ENCODE data around the gene RTN1. TPM values are rescaled to one million over a fixed set of nuclear protein-coding genes. Genes with fewer than 3 reads are reported as not detected.

The RTN1 gene
- total RNA-seq, 2 experiments from 2014 or later = 0.14 TPM; not detected in 1

- DNase-seq (no peak), ATAC-seq (ENCODE audit: poor library complexity) (no peak)
- peaks cover 36% of the 10 kb centered on the region for H3K27me3 Mint-ChIP-seq
- ChIA-PET CTCF (no interaction called here), POLR2A (no interaction called here)
- H3K36me3 ChIP-seq (ENCODE audit: insufficient read depth, low read length) = no peaks in the 10 kb centered on the region
- H3K9me3 Mint-ChIP-seq = peaks cover 11% of the 10 kb centered on the region
- H3K4me1 ChIP-seq (ENCODE audit: insufficient read depth, low read length) = no peaks in the 10 kb centered on the region
- no peak overlapping the region for H3K27ac Mint-ChIP-seq
- no peak for TF ChIP-seq CTCF (IDR thresholded peaks at IDR 0.05)
- no peak overlapping the region for H3K27ac ChIP-seq (ENCODE audit: low read depth in 1 of 2, low read length in 2 of 2)
- H3K36me3 Mint-ChIP-seq (ENCODE audit: low read depth) = no peaks in the 10 kb centered on the region
- H3K4me3 ChIP-seq (ENCODE audit: low read length) = no peak overlapping the region
- intact Hi-C loops (cut with DNase I, micrococcal nuclease) = no loop called here
- peaks cover 0 to 6% of the 10 kb centered on the region in 2 experiments for H3K27me3 ChIP-seq (ENCODE audit: control insufficient read depth in 1 of 2, insufficient read depth in 2 of 2, low read length in 2 of 2)
- H3K4me1 Mint-ChIP-seq (ENCODE audit: low read depth) = no peaks in the 10 kb centered on the region
- H3K9me3 ChIP-seq (ENCODE audit: control insufficient read depth in 1 of 2, insufficient read depth in 1 of 2, low read length in 2 of 2) = peaks cover 12 to 14% of the 10 kb centered on the region in 2 experiments
- no peak overlapping the region for H3K4me3 Mint-ChIP-seq
These were observed 13.2 kb downstream of the RTN1 start for GRCh38 chr14:59857328-59857727.

GRCh38 chr14:59852350-59852749, 18.2 kb downstream of the RTN1 start:
- intact Hi-C loops (cut with DNase I, micrococcal nuclease) = no loop called here
- Histone ChIP-seq H3K9me3 (ENCODE audit: control insufficient read depth in 1 of 2, insufficient read depth in 1 of 2, low read length in 2 of 2) (peaks cover 2 to 7% of the 10 kb centered on the region in 2 experiments), H3K27ac (ENCODE audit: low read depth in 1 of 2, low read length in 2 of 2) (no peak overlapping the region), H3K4me1 (ENCODE audit: insufficient read depth, low read length) (no peaks in the 10 kb centered on the region), H3K27me3 (ENCODE audit: control insufficient read depth in 1 of 2, insufficient read depth in 2 of 2, low read length in 2 of 2) (no peaks in the 10 kb centered on the region), H3K36me3 (ENCODE audit: insufficient read depth, low read length) (no peaks in the 10 kb centered on the region), H3K4me3 (ENCODE audit: low read length) (no peak overlapping the region)
- H3K9me3 Mint-ChIP-seq = peaks cover 8% of the 10 kb centered on the region
- no peak for TF ChIP-seq CTCF (IDR thresholded peaks at IDR 0.05)
- CTCF ChIA-PET = no interaction called here
- no peaks in the 10 kb centered on the region for H3K36me3 Mint-ChIP-seq (ENCODE audit: low read depth)
- peaks cover 23% of the 10 kb centered on the region for H3K27me3 Mint-ChIP-seq
- DNase-seq = no peak
- H3K4me1 Mint-ChIP-seq (ENCODE audit: low read depth) = no peaks in the 10 kb centered on the region
- ATAC-seq (ENCODE audit: poor library complexity) = no peak
- no peak overlapping the region for H3K4me3 Mint-ChIP-seq
- H3K27ac Mint-ChIP-seq = no peak overlapping the region
- POLR2A ChIA-PET = no interaction called here

- H3K27me3 ChIP-seq (ENCODE audit: control insufficient read depth in 1 of 2, insufficient read depth in 2 of 2, low read length in 2 of 2) = no peaks in the 10 kb centered on the region
- H3K4me3 ChIP-seq (ENCODE audit: low read length) = no peak overlapping the region
- Mint-ChIP-seq H3K27me3 (peaks cover 17% of the 10 kb centered on the region), H3K4me1 (ENCODE audit: low read depth) (no peaks in the 10 kb centered on the region), H3K36me3 (ENCODE audit: low read depth) (no peaks in the 10 kb centered on the region), H3K4me3 (no peak overlapping the region), H3K9me3 (peaks cover 2% of the 10 kb centered on the region), H3K27ac (no peak overlapping the region)
- H3K9me3 ChIP-seq (ENCODE audit: control insufficient read depth in 1 of 2, insufficient read depth in 1 of 2, low read length in 2 of 2) = peaks cover 0 to 7% of the 10 kb centered on the region in 2 experiments
- H3K4me1 ChIP-seq (ENCODE audit: insufficient read depth, low read length) = no peaks in the 10 kb centered on the region
- intact Hi-C loops (cut with DNase I, micrococcal nuclease) = no loop called here
- DNase-seq (no peak), ATAC-seq (ENCODE audit: poor library complexity) (no peak)
- TF ChIP-seq CTCF (IDR thresholded peaks at IDR 0.05) = no peak
- CTCF ChIA-PET = no interaction called here
- H3K27ac ChIP-seq (ENCODE audit: low read depth in 1 of 2, low read length in 2 of 2) = no peak overlapping the region
- H3K36me3 ChIP-seq (ENCODE audit: insufficient read depth, low read length) = no peaks in the 10 kb centered on the region
- POLR2A ChIA-PET = no interaction called here
These were observed 20.1 kb downstream of the RTN1 start for GRCh38 chr14:59850458-59850857.
